HepG2 (cell line): ENCODE results near the gene SPCS2. TPM values are rescaled to one million over a fixed set of nuclear protein-coding genes. Genes with fewer than 3 reads are reported as not detected.

ENCODE experiments used
- AHR ChIP-seq: IDR thresholded peaks from 2 replicates; pipeline ENCODE4 v1.6.1; 2018; ENCODE audit warnings: missing genetic modification reagents, missing compliant biosample characterization
- BCL6 ChIP-seq: IDR thresholded peaks from 2 replicates; pipeline ENCODE4 v1.6.1; 2016; ENCODE audit warnings: missing genetic modification reagents, missing compliant biosample characterization
- DMTF1 ChIP-seq: sonication (generic); formaldehyde crosslinking; IDR thresholded peaks from 2 replicates; pipeline ENCODE4 v1.4.0; 2020; ENCODE audit warnings: mild to moderate bottlenecking, missing genetic modification reagents
- E2F5 ChIP-seq: sonication (generic); formaldehyde crosslinking; conservative IDR thresholded peaks from 2 replicates; pipeline ENCODE4 v1.4.0; 2020; ENCODE audit warnings: missing genetic modification reagents
- GATAD2A ChIP-seq: IDR thresholded peaks from 2 replicates; pipeline ENCODE4 v1.6.1; 2016
- HCFC1 ChIP-seq: fragments of 150-350 bp; IDR thresholded peaks from 2 replicates; pipeline ENCODE4 v1.6.1; 2014; ENCODE audit warnings: low read depth, low read length
- JUNB ChIP-seq: sonication (generic); formaldehyde crosslinking; IDR thresholded peaks from 2 replicates; pipeline ENCODE4 v1.8.0; 2022; ENCODE audit warnings: missing genetic modification reagents, mild to moderate bottlenecking, borderline replicate concordance
- NR2F2 ChIP-seq: IDR thresholded peaks from 2 replicates; pipeline ENCODE4 v1.6.1; 2012; ENCODE audit warnings: low read depth, inconsistent platforms, borderline replicate concordance
- PHB2 ChIP-seq: fragments of 450-650 bp; IDR thresholded peaks from 2 replicates; pipeline ENCODE4 v1.6.1; 2018; ENCODE audit not compliant: partially characterized antibody
- PHF21A ChIP-seq: sonication (generic); formaldehyde crosslinking; IDR thresholded peaks from 2 replicates; pipeline ENCODE4 v1.5.0; 2020; ENCODE audit warnings: mild to moderate bottlenecking, missing genetic modification reagents
- RARG ChIP-seq: sonication (generic); formaldehyde crosslinking; IDR thresholded peaks from 2 replicates; pipeline ENCODE4 v1.4.0; 2020; ENCODE audit warnings: low read depth, mild to moderate bottlenecking, missing genetic modification reagents
- TERF1 ChIP-seq: sonication (generic); formaldehyde crosslinking; IDR thresholded peaks from 2 replicates; pipeline ENCODE4 v1.8.0; 2022; ENCODE audit warnings: mild to moderate bottlenecking, missing genetic modification reagents, moderate library complexity
- THAP8 ChIP-seq: sonication (generic); formaldehyde crosslinking; IDR thresholded peaks from 2 replicates; pipeline ENCODE4 v1.5.1; 2020; ENCODE audit warnings: missing genetic modification reagents, mild to moderate bottlenecking, borderline replicate concordance
- THYN1 ChIP-seq: sonication (generic); formaldehyde crosslinking; IDR thresholded peaks from 2 replicates; pipeline ENCODE4 v1.8.1; 2023; ENCODE audit warnings: low read depth, mild to moderate bottlenecking, moderate library complexity, missing genetic modification reagents, borderline replicate concordance
- TP53 ChIP-seq: sonication (generic); formaldehyde crosslinking; conservative IDR thresholded peaks from 2 replicates; pipeline ENCODE4 v1.4.0; 2020; ENCODE audit warnings: missing genetic modification reagents
- WIZ ChIP-seq: sonication (generic); formaldehyde crosslinking; IDR thresholded peaks from 2 replicates; pipeline ENCODE4 v1.5.1; 2020; ENCODE audit warnings: mild to moderate bottlenecking, missing genetic modification reagents
- ZBTB38 ChIP-seq: sonication (generic); formaldehyde crosslinking; IDR thresholded peaks from 2 replicates; pipeline ENCODE4 v1.5.1; 2020; ENCODE audit warnings: mild to moderate bottlenecking, missing genetic modification reagents
- ZBTB7B ChIP-seq: sonication (generic); formaldehyde crosslinking; IDR thresholded peaks from 2 replicates; pipeline ENCODE4 v1.4.0; 2020; ENCODE audit warnings: missing genetic modification reagents
- ZNF124 ChIP-seq: sonication (generic); formaldehyde crosslinking; IDR thresholded peaks from 2 replicates; pipeline ENCODE4 v1.4.0; 2020; ENCODE audit warnings: missing genetic modification reagents
- ZNF136 ChIP-seq: sonication (generic); formaldehyde crosslinking; IDR thresholded peaks from 2 replicates; pipeline ENCODE4 v1.8.1; 2022; ENCODE audit warnings: low read depth, mild to moderate bottlenecking, moderate library complexity, missing genetic modification reagents
- ZNF143 ChIP-seq: sonication (generic); formaldehyde crosslinking; IDR thresholded peaks from 2 replicates; pipeline ENCODE4 v1.4.0; 2020; ENCODE audit warnings: missing genetic modification reagents
- ZNF207 ChIP-seq: fragments of 450-650 bp; IDR thresholded peaks from 2 replicates; pipeline ENCODE4 v1.6.1; 2016; ENCODE audit warnings: antibody characterized with exemption, borderline replicate concordance
- ZNF547 ChIP-seq: sonication (generic); formaldehyde crosslinking; IDR thresholded peaks from 2 replicates; pipeline ENCODE4 v1.5.1; 2020; ENCODE audit warnings: mild to moderate bottlenecking, missing genetic modification reagents
- ZNF816 ChIP-seq: sonication (generic); formaldehyde crosslinking; IDR thresholded peaks from 2 replicates; pipeline ENCODE4 v1.8.0; 2022; ENCODE audit warnings: missing genetic modification reagents, mild to moderate bottlenecking, borderline replicate concordance
- ZNF850 ChIP-seq: sonication (generic); formaldehyde crosslinking; conservative IDR thresholded peaks from 2 replicates; pipeline ENCODE4 v1.9.0; 2021; ENCODE audit warnings: mild to moderate bottlenecking, missing genetic modification reagents
- ZSCAN25 ChIP-seq: sonication (generic); formaldehyde crosslinking; IDR thresholded peaks from 2 replicates; pipeline ENCODE4 v1.8.0; 2022; ENCODE audit warnings: mild to moderate bottlenecking, missing genetic modification reagents
- polyA plus RNA-seq, 8 experiments: library from polyadenylated mRNA; depleted of rRNA in 3 of 8; stranded (reverse) in 7 of 8; unstranded in 1 of 8; fragments of >200 nt; fragmentation: Illumina TruSeq in 4 of 8; extraction: Trizol in 4 of 8; gene quantifications; 2 replicates each; pipeline versions ENCODE4 v1.2.1 to v1.2.3, GENCODE V29; 2011 to 2016; ENCODE audit warnings: low read depth in 4 of 8, missing spikeins in 1 of 8, mixed read lengths in 1 of 8; ENCODE audit not compliant: insufficient read depth in 1 of 8
- total RNA-seq, 5 experiments: library from RNA; depleted of rRNA; stranded (reverse); fragments of >200 nt; fragmentation: Illumina TruSeq; extraction: Trizol; gene quantifications; 2 replicates each; pipeline ENCODE4 v1.2.3, GENCODE V29; 2016; ENCODE audit warnings: low read depth in 1 of 5

SPCS2 gene
- total and polyA plus RNA-seq, 2 of the 13 experiments (the other 11 are each of a cell fraction or from before 2014, with no cell fraction given), result 87.3 to 142 TPM

GRCh38 chr11:74948898-74949752 lies at the start of gene SPCS2, which contains the start of gene XRRA1 (continued):
- TF ChIP-seq ZBTB38, result peak; percentile 92
- TF ChIP-seq JUNB, result no peak; the same call in 1 of the 2 replicates
- peak; percentile 66; the same call in 1 of the 2 replicates for TF ChIP-seq ZNF136
- peak; percentile 43 for TF ChIP-seq BCL6
- peak; percentile 35; the same call in 1 of the 2 replicates for TF ChIP-seq TP53 (CRISPR knock-in tag)
- TF ChIP-seq ZBTB7B (CRISPR knock-in tag), result peak; percentile 40; the same call in 1 of the 2 replicates
- TF ChIP-seq TERF1 (CRISPR knock-in tag), result peak; percentile 46; the same call in 1 of the 2 replicates
- TF ChIP-seq ZNF547 (CRISPR knock-in tag), result peak; percentile 76; the same call in 1 of the 2 replicates
- TF ChIP-seq THYN1 (CRISPR knock-in tag), result no peak
- no peak for TF ChIP-seq ZNF850 (CRISPR knock-in tag)
- no peak for TF ChIP-seq ZNF816
- peak; percentile 75 for TF ChIP-seq RARG (CRISPR knock-in tag)
- TF ChIP-seq DMTF1 (CRISPR knock-in tag), result no peak
- TF ChIP-seq ZNF124 (CRISPR knock-in tag), result peak; percentile 72; the same call in 1 of the 2 replicates
- TF ChIP-seq AHR (CRISPR knock-in tag), result 0 out of 2 replicates have a peak, but pooled peaks have one; percentile 66
- peak; percentile 81; the same call in 1 of the 2 replicates for TF ChIP-seq PHF21A
- peak; percentile 18; the same call in 1 of the 2 replicates for TF ChIP-seq GATAD2A (CRISPR knock-in tag)
- TF ChIP-seq THAP8 (CRISPR knock-in tag), result peak; percentile 85; the same call in 1 of the 2 replicates
- no peak; the same call in 1 of the 2 replicates for TF ChIP-seq WIZ
- TF ChIP-seq ZSCAN25 (CRISPR knock-in tag), result no peak; the same call in 1 of the 2 replicates
- TF ChIP-seq ZNF143 (CRISPR knock-in tag), result peak; percentile 98
- TF ChIP-seq ZNF207, result no peak
- TF ChIP-seq HCFC1, result peak; percentile 73
- peak; percentile 81; the same call in 1 of the 2 replicates for TF ChIP-seq E2F5 (CRISPR knock-in tag)
- no peak for TF ChIP-seq PHB2
- TF ChIP-seq NR2F2, result no peak
